ENCODE results near the gene LMAN2. TPM values are rescaled to one million over a fixed set of nuclear protein-coding genes. Genes with fewer than 3 reads are reported as not detected.

LMAN2 gene
- total RNA-seq, 1 experiment from 2014 or later: 128 TPM

DNA sequence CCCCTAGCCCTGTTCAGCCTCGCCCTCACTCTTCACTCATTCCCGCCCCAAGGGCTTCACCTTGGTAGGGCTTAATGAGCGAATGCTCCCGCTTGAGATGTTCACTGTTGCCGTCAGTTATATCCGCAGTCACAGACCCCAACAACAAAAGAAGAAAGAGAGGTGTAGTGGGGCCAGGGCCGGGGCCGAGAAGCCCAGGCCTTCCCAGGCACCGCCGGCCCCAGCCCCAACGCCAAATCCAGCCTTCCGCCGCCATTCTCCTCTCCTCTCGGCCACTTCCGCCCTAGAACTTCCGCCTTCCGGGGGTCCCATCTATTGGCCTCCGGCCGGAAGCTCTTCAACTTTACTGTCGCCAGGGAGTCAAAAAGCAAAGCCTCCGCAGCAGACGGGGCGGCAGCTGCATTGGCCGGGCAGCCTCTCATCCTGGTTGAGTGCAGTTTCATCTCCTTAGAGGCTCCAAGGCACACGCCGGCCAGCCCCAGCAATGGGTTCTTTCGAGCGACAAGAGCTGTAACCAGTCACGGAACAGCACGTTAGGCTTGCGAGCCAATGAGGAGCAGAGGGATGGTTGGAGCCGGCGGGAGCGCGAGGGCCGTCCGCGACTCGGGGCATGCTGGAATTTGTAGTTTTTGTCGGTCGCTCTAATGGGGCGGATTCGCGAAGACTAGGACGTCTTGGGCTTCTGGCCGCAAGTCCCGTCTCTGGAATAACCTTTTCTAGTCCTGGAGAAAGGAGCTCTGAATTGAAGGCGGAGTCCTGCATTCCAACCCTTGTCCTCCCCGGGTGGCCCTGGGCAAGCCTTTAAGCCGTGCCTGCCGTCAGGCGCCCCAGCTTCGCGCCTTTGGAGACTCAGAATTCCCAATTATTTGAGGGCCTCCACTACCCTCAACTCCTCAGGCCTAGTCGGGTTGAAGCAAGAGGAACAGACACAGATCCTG, at the start of gene LMAN2 (continued):
- TF ChIP-seq, protein P1, sequence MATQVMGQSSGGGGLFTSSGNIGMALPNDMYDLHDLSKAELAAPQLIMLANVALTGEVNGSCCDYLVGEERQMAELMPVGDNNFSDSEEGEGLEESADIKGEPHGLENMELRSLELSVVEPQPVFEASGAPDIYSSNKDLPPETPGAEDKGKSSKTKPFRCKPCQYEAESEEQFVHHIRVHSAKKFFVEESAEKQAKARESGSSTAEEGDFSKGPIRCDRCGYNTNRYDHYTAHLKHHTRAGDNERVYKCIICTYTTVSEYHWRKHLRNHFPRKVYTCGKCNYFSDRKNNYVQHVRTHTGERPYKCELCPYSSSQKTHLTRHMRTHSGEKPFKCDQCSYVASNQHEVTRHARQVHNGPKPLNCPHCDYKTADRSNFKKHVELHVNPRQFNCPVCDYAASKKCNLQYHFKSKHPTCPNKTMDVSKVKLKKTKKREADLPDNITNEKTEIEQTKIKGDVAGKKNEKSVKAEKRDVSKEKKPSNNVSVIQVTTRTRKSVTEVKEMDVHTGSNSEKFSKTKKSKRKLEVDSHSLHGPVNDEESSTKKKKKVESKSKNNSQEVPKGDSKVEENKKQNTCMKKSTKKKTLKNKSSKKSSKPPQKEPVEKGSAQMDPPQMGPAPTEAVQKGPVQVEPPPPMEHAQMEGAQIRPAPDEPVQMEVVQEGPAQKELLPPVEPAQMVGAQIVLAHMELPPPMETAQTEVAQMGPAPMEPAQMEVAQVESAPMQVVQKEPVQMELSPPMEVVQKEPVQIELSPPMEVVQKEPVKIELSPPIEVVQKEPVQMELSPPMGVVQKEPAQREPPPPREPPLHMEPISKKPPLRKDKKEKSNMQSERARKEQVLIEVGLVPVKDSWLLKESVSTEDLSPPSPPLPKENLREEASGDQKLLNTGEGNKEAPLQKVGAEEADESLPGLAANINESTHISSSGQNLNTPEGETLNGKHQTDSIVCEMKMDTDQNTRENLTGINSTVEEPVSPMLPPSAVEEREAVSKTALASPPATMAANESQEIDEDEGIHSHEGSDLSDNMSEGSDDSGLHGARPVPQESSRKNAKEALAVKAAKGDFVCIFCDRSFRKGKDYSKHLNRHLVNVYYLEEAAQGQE (IDR thresholded peaks at IDR 0.05; ENCODE audit: low read depth): no peak

DNA sequence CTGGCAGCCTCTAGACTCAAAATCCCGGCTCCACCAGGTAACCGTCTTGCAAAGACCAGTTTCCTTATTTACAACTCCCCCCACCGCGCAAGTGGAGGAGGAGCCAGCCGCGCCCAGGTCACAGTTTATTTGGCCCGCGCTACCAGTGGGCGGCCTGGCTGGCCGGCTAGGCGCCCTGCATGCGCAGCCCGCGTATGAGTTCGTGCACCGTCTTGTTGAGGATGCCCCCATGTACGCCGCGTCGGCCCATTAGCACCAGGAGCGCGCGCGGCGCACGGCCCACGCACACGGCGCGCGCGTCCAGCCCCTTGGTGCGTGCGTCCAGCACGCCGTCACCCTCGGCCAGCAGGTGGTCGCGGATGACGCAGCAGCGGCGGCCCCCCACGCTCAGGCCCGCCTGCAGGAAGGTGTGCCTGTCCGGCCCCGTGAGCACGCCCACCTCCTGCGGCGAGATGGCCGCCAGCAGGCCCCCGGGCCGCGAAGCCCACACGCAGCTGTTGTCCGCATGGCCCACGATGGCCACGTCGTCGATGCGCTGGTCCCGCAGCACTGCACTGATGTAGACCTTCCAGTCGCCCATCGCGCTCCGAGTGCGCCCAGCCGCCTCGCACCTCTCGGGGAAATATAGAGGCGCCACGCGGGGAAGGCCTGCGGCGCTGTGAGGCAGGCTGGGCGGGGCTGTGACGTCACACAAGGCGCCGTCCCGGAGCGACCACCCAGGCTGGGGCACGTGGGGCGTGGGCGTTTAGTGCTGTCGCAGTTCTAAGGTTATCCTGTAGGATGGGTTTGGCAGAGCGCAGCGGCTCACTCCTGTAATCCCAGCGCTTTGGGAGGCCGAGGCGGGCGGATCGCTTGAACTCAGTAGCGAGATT, 48.8 kb upstream of the LMAN2 start, which contains the start of gene PFN3:
Gene PFN3 (minus strand): TSS at position 665 of the 872 bp plus-strand sequence. CDS start 85 bp downstream, at position 580.
- RAD21 ChIA-PET (ENCODE audit: low non-redundant PET in 1 of 2, low total read pairs in 2 of 2, uncharacterized antibody in 2 of 2, unreplicated experiment in 2 of 2): no interaction called here
- CTCF ChIA-PET: interaction anchor here (5.3 kb wide), 1 partner anchor 54 kb away, joined by 85 read pairs; no protein-coding TSS in a partner anchor
- H3K36me3 ChIP-seq (ENCODE audit: control insufficient read depth in 1 of 2, insufficient read depth in 2 of 2, low read length in 2 of 2): no peaks in the 10 kb centered on the region
- TF ChIP-seq CEBPB (IDR thresholded peaks at IDR 0.05; ENCODE audit: low read depth): no peak
- TF ChIP-seq SP1 (IDR thresholded peaks at IDR 0.05; ENCODE audit: low read depth): no peak
- no peak for TF ChIP-seq EZH2 (IDR thresholded peaks at IDR 0.05)
- no peak for TF ChIP-seq SRF (IDR thresholded peaks at IDR 0.05; ENCODE audit: low read depth)
- TF ChIP-seq EGR1 (IDR thresholded peaks at IDR 0.05; ENCODE audit: low read depth): no peak
- TF ChIP-seq, protein P2, sequence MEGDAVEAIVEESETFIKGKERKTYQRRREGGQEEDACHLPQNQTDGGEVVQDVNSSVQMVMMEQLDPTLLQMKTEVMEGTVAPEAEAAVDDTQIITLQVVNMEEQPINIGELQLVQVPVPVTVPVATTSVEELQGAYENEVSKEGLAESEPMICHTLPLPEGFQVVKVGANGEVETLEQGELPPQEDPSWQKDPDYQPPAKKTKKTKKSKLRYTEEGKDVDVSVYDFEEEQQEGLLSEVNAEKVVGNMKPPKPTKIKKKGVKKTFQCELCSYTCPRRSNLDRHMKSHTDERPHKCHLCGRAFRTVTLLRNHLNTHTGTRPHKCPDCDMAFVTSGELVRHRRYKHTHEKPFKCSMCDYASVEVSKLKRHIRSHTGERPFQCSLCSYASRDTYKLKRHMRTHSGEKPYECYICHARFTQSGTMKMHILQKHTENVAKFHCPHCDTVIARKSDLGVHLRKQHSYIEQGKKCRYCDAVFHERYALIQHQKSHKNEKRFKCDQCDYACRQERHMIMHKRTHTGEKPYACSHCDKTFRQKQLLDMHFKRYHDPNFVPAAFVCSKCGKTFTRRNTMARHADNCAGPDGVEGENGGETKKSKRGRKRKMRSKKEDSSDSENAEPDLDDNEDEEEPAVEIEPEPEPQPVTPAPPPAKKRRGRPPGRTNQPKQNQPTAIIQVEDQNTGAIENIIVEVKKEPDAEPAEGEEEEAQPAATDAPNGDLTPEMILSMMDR (IDR thresholded peaks at IDR 0.05 in 2 of 3, conservative IDR thresholded peaks at IDR 0.05 in 1 of 3; ENCODE audit: borderline replicate concordance in 1 of 3, insufficient read depth in 1 of 3, low read depth in 2 of 3, low read length in 2 of 3): no peak
- TF ChIP-seq, protein P3, sequence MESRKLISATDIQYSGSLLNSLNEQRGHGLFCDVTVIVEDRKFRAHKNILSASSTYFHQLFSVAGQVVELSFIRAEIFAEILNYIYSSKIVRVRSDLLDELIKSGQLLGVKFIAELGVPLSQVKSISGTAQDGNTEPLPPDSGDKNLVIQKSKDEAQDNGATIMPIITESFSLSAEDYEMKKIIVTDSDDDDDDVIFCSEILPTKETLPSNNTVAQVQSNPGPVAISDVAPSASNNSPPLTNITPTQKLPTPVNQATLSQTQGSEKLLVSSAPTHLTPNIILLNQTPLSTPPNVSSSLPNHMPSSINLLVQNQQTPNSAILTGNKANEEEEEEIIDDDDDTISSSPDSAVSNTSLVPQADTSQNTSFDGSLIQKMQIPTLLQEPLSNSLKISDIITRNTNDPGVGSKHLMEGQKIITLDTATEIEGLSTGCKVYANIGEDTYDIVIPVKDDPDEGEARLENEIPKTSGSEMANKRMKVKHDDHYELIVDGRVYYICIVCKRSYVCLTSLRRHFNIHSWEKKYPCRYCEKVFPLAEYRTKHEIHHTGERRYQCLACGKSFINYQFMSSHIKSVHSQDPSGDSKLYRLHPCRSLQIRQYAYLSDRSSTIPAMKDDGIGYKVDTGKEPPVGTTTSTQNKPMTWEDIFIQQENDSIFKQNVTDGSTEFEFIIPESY (IDR thresholded peaks at IDR 0.05; ENCODE audit: extremely low read depth, insufficient replicate concordance, low read length): no peak
- TF ChIP-seq YY1 (IDR thresholded peaks at IDR 0.05; ENCODE audit: extremely low read depth, insufficient replicate concordance, low read depth, low read length): no peak
- no peak for TF ChIP-seq EZH2phosphoT487 (IDR thresholded peaks at IDR 0.05; ENCODE audit: borderline replicate concordance)
- TF ChIP-seq CBX3 (IDR thresholded peaks at IDR 0.05; ENCODE audit: low read depth): no peak
- TF ChIP-seq POLR2AphosphoS5 (IDR thresholded peaks at IDR 0.05; ENCODE audit: low read depth, low read length): no peak
- no peak for TF ChIP-seq ZFX (IDR thresholded peaks at IDR 0.05)
- no peak for TF ChIP-seq POLR2A (IDR thresholded peaks at IDR 0.05; ENCODE audit: borderline replicate concordance, extremely low read depth, insufficient read depth, insufficient read length)

More for the DNA sequence above, 48.8 kb upstream of the LMAN2 start, which contains the start of gene PFN3:
- no peak for DNase-seq (ENCODE audit: low read depth, low spot score)
- POLR2A ChIA-PET: no interaction called here
- Histone ChIP-seq H3K9me3 (ENCODE audit: control insufficient read depth in 1 of 2, insufficient read depth in 1 of 2, low read depth in 1 of 2, low read length in 2 of 2) (no peaks in the 10 kb centered on the region), H3K4me2 (ENCODE audit: low read length) (no peak within 1 kb of the TSS), H3K27me3 (ENCODE audit: insufficient read depth, low read length) (no peaks in the 10 kb centered on the region), H3K27ac (ENCODE audit: low read depth, low read length) (no peak within 1 kb of the TSS), H3K79me2 (ENCODE audit: insufficient read depth, low read length) (no peaks in the 10 kb centered on the region), H3K4me3 (replicated peaks in 1 of 2; ENCODE audit: low read depth in 1 of 2, low read length in 2 of 2) (no peak within 1 kb of the TSS), H3K9me2 (ENCODE audit: insufficient read depth) (no peaks in the 10 kb centered on the region), H2AFZ (ENCODE audit: low read depth, low read length, poor library complexity, severe bottlenecking) (no peak within 1 kb of the TSS), H3K4me1 (ENCODE audit: control insufficient read depth in 1 of 2, insufficient read depth in 2 of 2, low read length in 2 of 2) (peaks cover 15 to 37% of the 10 kb centered on the region in 2 experiments), H4K20me1 (ENCODE audit: insufficient read depth) (no peaks in the 10 kb centered on the region), H3K9ac (ENCODE audit: low read length) (no peak within 1 kb of the TSS)
- no TSS peak for BruUV-seq (replicated peaks)
- intact Hi-C loops (cut with micrococcal nuclease): loop anchor here (5.0 kb wide), 2 partner anchors 97 to 288 kb away; partner anchors contain the start of gene PDLIM7
- no peak for ATAC-seq
